LNCAP (cell line): ENCODE measurements around the gene SPARCL1.

Experiments
- TF ChIP-seq, protein P1 (sequence below): fragments of 450-650 bp; IDR thresholded peaks from 2 replicates; pipeline ENCODE4 v1.5.1; 2017; ENCODE audit warnings: mild to moderate bottlenecking

The SPARCL1 gene

DNA sequence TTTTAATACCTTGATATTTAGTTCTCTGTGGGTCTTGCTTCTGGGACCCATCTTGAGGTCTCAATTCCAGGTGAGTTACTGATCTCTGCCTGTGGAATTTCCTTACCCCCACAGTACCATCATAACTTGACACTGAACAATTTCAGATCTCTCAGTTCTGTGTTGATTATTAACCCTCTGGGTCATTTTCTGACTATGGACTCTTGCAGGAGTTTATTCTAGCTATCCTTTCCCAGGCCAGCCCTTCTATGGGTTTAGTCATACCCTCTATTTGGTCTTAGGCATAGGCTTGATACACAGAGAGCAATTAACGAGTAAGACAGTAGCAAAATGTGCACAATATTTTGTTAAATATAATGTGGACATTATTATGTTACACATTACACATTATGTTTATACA, 3.7 kb upstream of the SPARCL1 start:
- TF ChIP-seq, protein P1, sequence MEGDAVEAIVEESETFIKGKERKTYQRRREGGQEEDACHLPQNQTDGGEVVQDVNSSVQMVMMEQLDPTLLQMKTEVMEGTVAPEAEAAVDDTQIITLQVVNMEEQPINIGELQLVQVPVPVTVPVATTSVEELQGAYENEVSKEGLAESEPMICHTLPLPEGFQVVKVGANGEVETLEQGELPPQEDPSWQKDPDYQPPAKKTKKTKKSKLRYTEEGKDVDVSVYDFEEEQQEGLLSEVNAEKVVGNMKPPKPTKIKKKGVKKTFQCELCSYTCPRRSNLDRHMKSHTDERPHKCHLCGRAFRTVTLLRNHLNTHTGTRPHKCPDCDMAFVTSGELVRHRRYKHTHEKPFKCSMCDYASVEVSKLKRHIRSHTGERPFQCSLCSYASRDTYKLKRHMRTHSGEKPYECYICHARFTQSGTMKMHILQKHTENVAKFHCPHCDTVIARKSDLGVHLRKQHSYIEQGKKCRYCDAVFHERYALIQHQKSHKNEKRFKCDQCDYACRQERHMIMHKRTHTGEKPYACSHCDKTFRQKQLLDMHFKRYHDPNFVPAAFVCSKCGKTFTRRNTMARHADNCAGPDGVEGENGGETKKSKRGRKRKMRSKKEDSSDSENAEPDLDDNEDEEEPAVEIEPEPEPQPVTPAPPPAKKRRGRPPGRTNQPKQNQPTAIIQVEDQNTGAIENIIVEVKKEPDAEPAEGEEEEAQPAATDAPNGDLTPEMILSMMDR, result no peak

- TF ChIP-seq, protein P1, result no peak
These were observed 2.9 kb upstream of the SPARCL1 start for GRCh38 chr4:87532109-87532508.

DNA sequence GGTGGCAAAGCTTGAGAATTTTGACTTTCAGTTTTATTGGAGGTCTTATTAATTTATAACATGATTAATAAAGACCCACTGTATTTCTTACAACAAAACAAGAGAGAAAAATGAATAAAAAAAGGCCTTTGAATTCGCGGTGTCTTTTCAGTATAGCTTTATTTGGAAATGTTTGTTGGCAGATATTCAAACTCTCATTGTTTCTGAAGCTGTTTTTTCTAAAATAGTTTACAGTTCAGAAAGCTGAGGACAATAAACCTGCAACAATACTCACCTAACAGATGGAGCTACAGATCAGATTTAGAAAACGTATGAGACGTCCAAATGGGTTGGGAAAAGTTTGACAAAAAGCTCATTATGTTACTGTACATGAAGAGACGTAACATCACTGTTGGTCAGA, 2.4 kb upstream of the SPARCL1 start:
- TF ChIP-seq, protein P1, result no peak

GRCh38 chr4:87530868-87531267, 1.7 kb upstream of the SPARCL1 start:
- TF ChIP-seq, protein P1, result no peak

GRCh38 chr4:87530229-87530628, 1.1 kb upstream of the SPARCL1 start:
- TF ChIP-seq, protein P1, result no peak

- TF ChIP-seq, protein P1, result no peak
These were observed 1.6 kb downstream of the SPARCL1 start for GRCh38 chr4:87527431-87528220.

- TF ChIP-seq, protein P1, result no peak
These were observed 3.4 kb downstream of the SPARCL1 start for GRCh38 chr4:87525636-87526295.
